RWPE1 (cell line): ENCODE results near the gene PAX5.

Source experiments
- CTCF ChIA-PET: fragments of 350-600 bp; sonication (Branson Sonifier 250); formaldehyde crosslinking; extraction: SDS; loops from one replicate; lab custom pipeline; 2021; lab: Yijun Ruan, JAX
- POLR2A ChIA-PET: fragments of 400-600 bp; formaldehyde crosslinking; extraction: SDS; loops from one replicate; lab custom pipeline; 2020; ENCODE audit warnings: antibody characterized with exemption; ENCODE audit not compliant: low non-redundant PET; lab: Yijun Ruan, JAX
- DNase-seq: peaks from one replicate; pipeline ENCODE4 v3.0.0; 2012; ENCODE audit warnings: low spot score
- H3K27ac ChIP-seq: fragments of 450-650 bp; 2 replicates; pipeline ENCODE4 v1.5.1; 2017
- TF ChIP-seq, protein P1 (sequence below): fragments of 450-650 bp; conservative IDR thresholded peaks from 2 replicates; pipeline ENCODE4 v1.5.1; 2017; ENCODE audit warnings: low read depth, mild to moderate bottlenecking

Gene PAX5

GRCh38 chr9:36855448-36856315 lies 178.4 kb downstream of the PAX5 start:
- no peak overlapping the region for H3K27ac ChIP-seq
- DNase-seq = no peak
- TF ChIP-seq, protein P1, sequence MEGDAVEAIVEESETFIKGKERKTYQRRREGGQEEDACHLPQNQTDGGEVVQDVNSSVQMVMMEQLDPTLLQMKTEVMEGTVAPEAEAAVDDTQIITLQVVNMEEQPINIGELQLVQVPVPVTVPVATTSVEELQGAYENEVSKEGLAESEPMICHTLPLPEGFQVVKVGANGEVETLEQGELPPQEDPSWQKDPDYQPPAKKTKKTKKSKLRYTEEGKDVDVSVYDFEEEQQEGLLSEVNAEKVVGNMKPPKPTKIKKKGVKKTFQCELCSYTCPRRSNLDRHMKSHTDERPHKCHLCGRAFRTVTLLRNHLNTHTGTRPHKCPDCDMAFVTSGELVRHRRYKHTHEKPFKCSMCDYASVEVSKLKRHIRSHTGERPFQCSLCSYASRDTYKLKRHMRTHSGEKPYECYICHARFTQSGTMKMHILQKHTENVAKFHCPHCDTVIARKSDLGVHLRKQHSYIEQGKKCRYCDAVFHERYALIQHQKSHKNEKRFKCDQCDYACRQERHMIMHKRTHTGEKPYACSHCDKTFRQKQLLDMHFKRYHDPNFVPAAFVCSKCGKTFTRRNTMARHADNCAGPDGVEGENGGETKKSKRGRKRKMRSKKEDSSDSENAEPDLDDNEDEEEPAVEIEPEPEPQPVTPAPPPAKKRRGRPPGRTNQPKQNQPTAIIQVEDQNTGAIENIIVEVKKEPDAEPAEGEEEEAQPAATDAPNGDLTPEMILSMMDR = no peak
- ChIA-PET POLR2A (no interaction called here), CTCF (interaction anchor here (0.7 to 1.5 kb wide), 3 partner anchors 17 to 431 kb away, joined by 3 read pairs; no protein-coding TSS in a partner anchor)

GRCh38 chr9:36854751-36855150 lies 179.3 kb downstream of the PAX5 start:
- ChIA-PET CTCF (interaction anchor here (1.5 kb wide), 1 partner anchor 18 kb away, joined by 3 read pairs; no protein-coding TSS in a partner anchor), POLR2A (no interaction called here)
- TF ChIP-seq, protein P1 = no peak
- no peak for DNase-seq
- no peak overlapping the region for H3K27ac ChIP-seq

GRCh38 chr9:36854034-36854433 lies 180.0 kb downstream of the PAX5 start:
- TF ChIP-seq, protein P1 = no peak
- DNase-seq = no peak
- H3K27ac ChIP-seq = no peak overlapping the region
- CTCF ChIA-PET = no interaction called here
- POLR2A ChIA-PET = no interaction called here

DNA sequence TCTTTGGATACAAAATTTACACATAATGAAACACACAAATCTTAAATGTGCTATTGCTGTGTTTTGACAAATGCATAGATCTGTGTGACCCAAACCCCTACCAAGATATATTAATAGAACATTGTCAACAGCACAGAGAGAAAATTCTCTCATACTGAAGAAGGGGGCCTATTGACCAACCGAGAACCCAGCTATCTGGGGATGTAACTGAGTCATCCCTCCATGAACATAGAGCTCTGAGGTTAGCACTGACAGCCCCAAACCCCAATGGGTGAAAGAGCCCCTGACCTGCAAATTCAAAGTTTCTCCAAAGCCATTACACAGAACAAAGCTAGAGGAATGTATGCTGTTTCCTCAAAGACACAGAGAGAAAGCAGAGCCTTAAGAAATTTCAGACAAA lies 180.8 kb downstream of the PAX5 start:
- TF ChIP-seq, protein P1 = no peak
- CTCF ChIA-PET = interaction anchor here (0.6 kb wide), 1 partner anchor 33 kb away, joined by 4 read pairs; no protein-coding TSS in a partner anchor

GRCh38 chr9:36849943-36850342 lies 184.1 kb downstream of the PAX5 start:
- ChIA-PET CTCF (no interaction called here), POLR2A (no interaction called here)
- DNase-seq = no peak
- TF ChIP-seq, protein P1 = no peak
- H3K27ac ChIP-seq = no peak overlapping the region

More for the DNA sequence above, 180.8 kb downstream of the PAX5 start:
- POLR2A ChIA-PET = no interaction called here
- DNase-seq = no peak
- no peak overlapping the region for H3K27ac ChIP-seq

DNA sequence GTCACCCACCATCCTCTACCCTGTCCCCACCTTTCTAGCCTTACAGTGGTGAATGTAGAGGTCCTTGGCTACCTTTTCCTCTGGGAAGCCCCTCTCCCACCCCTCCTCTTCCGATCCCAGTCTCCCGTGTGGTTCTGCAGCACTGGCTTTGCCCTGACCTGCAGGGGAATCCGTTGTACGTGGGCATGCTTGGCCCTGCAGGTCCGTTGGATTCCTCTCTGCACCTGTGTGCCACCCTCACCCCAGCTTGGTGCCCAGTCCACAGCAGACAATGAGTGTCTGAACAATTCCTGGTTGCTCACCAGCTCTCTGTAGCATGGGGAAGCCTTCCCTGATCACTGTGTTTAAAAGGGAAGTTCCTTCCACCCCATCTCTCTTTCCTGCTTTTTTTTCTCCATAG lies 185.1 kb downstream of the PAX5 start:
- CTCF ChIA-PET = no interaction called here
- TF ChIP-seq, protein P1 = no peak
- H3K27ac ChIP-seq = peak overlapping the region; percentile 9
- no peak for DNase-seq
- POLR2A ChIA-PET = no interaction called here
